Heart left ventricle (tissue), 16 donors: ENCODE results near the gene OXNAD1. TPM values are rescaled to one million over a fixed set of nuclear protein-coding genes. Genes with fewer than 3 reads are reported as not detected.

Experiments used
- ATAC-seq, 4 donors: fragments of 200-7000 bp; cut with Tn5 transposase; one replicate each; pipeline ENCODE4 v1.9.1; 2020 to 2022; ENCODE audit warnings: moderate library complexity in 4 of 4, mild to moderate bottlenecking in 3 of 4, moderate number of reproducible peaks in 1 of 4
- DNase-seq, 5 donors: peaks; one replicate each; pipeline ENCODE4 v3.0.0-alpha.2; 2020
- H3K27ac ChIP-seq, 12 donors: fragments of 200-600 bp; sonication (generic) in 4 of 12; one replicate each; pipeline versions ENCODE4 v1.5.0 to v1.8.0; 2016 to 2022; ENCODE audit warnings: mild to moderate bottlenecking in 2 of 12
- H3K27me3 ChIP-seq, 9 donors: fragments of 200-600 bp; sonication (generic) in 2 of 9; one replicate each; pipeline versions ENCODE4 v1.5.1 to v1.8.0; 2016 to 2022; ENCODE audit warnings: mild to moderate bottlenecking in 3 of 9
- H3K36me3 ChIP-seq, 9 donors: fragments of 200-600 bp; sonication (generic) in 2 of 9; one replicate each; pipeline versions ENCODE4 v1.5.0 to v1.8.0; 2018 to 2022; ENCODE audit warnings: mild to moderate bottlenecking in 2 of 9
- H3K4me1 ChIP-seq, 12 donors: fragments of 200-600 bp; sonication (generic) in 4 of 12; one replicate each; pipeline versions ENCODE4 v1.5.0 to v1.8.0; 2016 to 2022; ENCODE audit warnings: mild to moderate bottlenecking in 3 of 12
- H3K4me3 ChIP-seq, 12 donors: fragments of 200-600 bp; sonication (generic) in 4 of 12; one replicate each; pipeline versions ENCODE4 v1.5.0 to v1.8.0; 2017 to 2022; ENCODE audit warnings: mild to moderate bottlenecking in 9 of 12, moderate library complexity in 4 of 12
- H3K9me3 ChIP-seq, 12 donors: fragments of 200-600 bp; sonication (generic) in 4 of 12; one replicate each; pipeline versions ENCODE4 v1.5.0 to v1.8.0; 2016 to 2022; ENCODE audit warnings: mild to moderate bottlenecking in 1 of 12
- POLR2A ChIP-seq, 2 donors: fragments of 450-650 bp; IDR thresholded peaks; one replicate each; pipeline ENCODE4 v1.6.1; 2017; ENCODE audit warnings: antibody characterized with exemption in 2 of 2, mild to moderate bottlenecking in 2 of 2, moderate library complexity in 2 of 2
- WGBS, 4 donors: extraction: QIAGEN DNeasy Blood & Tissue Kit in 2 of 4; methylation state at CpG; one replicate each; pipeline versions ENCODE4 v1.1.5 to v1.1.7; 2013 to 2018; 5-methylcytosine and 5-hydroxymethylcytosine counted together
- intact Hi-C, 10 donors: fragments of 100-400 bp; cut with DNase I; formaldehyde crosslinking; loops; one replicate each; pipeline versions ENCODE4 v1.11.1 to v1.14.2; 2022
- polyA plus RNA-seq, 2 donors: library from polyadenylated mRNA; stranded (reverse); fragments of 200-250 nt; gene quantifications; one replicate each; pipeline ENCODE4 v1.2.3, GENCODE V29; 2013
- total RNA-seq, 9 donors: library from RNA; depleted of rRNA in 2 of 9; stranded (reverse); fragments of >200 nt in 2 of 9; fragmentation: NEBNext Ultra II Directional in 3 of 9; extraction: Animal tissue kit (Norgen Biotek cat#: 25700) in 3 of 9; gene quantifications; one replicate each; pipeline versions ENCODE4 v1.1.0 to v1.2.4, GENCODE V29; 2016 to 2023
- TF ChIP-seq, protein P1 (sequence below), 12 donors: fragments of 200-600 bp; sonication (generic) in 4 of 12; IDR thresholded peaks; one replicate each; pipeline versions ENCODE4 v1.5.0 to v1.8.0; 2018 to 2022; ENCODE audit warnings: antibody characterized with exemption in 12 of 12, mild to moderate bottlenecking in 5 of 12
- donor health status: ischemic (EF 13 %, LVEDD 7.1; RV severe dilation, severe dysfunction).
- donor health status: healthy with polysubstance abuse.
- donor health status: DM: no; HTN: yes; CAD: no.
- donor health status: DM: no; HTN: no; CAD: no.
- donor health status: ischemic (EF 25% LVEDD 6.9; RV normal size, moderate dysfunction).
- donor health status: ischemic (EF 25% LVEDD 5.7; RV mildly dilated, moderate dysfunction).
- donor health status: healthy.
- donor health status: DM: yes; HTN: yes; CAD: no.
- donor health status: ischemic (EF 35%, LVEDD 5.7; RV mildly dilated, moderate dysfunction).
- donor health status: nonischemic (EF 11% LVEDD 7.7; RV severe dilation, severe dysfunction).
- donor health status: DM: yes; HTN: yes; CAD: no.
- donor health status: PGD.
- donor health status: ischemic (EF 29% LVEDD 5.4; RV normal size, mild dysfunction).
- donor health status: nonischemic (EF 23%, LVEDD 6.1; RV moderate dilation, normal function).

The OXNAD1 gene
- total and polyA plus RNA-seq, 11 donors, result 7.3 to 26.9 (median 18.1) TPM

- ATAC-seq (peak; percentile 88 to 93 (median 92)), DNase-seq (peak in 4 of 5 donors; percentile 49 to 68 (median 54))
- intact Hi-C loops, result loop anchor here in 5 of 10 donors (2.0 to 10.0 kb wide), 5 partner anchors 84 to 264 kb away; partner anchors contain the start of gene RFTN1 (in 1 of the 5)
- 44 to 76% (median 53%) methylated on average over 1 of the region's 1 CpG for WGBS, 4 donors
- Histone ChIP-seq H3K4me1 (peaks cover 3 to 71% (median 55%) of the 10 kb centered on the region in 12 donors), H3K27me3 (no peaks in the 10 kb centered on the region), H3K36me3 (peaks cover 0 to 19% (median 4%) of the 10 kb centered on the region in 9 donors), H3K9me3 (peaks cover 0 to 8% (median 0%) of the 10 kb centered on the region in 12 donors), H3K4me3 (peak overlapping the region in 1 of 12 donors; percentile 50), H3K27ac (peak overlapping the region; percentile 20 to 88 (median 62))
- no peak for TF ChIP-seq POLR2A (IDR thresholded peaks at IDR 0.05)
- TF ChIP-seq, protein P1, sequence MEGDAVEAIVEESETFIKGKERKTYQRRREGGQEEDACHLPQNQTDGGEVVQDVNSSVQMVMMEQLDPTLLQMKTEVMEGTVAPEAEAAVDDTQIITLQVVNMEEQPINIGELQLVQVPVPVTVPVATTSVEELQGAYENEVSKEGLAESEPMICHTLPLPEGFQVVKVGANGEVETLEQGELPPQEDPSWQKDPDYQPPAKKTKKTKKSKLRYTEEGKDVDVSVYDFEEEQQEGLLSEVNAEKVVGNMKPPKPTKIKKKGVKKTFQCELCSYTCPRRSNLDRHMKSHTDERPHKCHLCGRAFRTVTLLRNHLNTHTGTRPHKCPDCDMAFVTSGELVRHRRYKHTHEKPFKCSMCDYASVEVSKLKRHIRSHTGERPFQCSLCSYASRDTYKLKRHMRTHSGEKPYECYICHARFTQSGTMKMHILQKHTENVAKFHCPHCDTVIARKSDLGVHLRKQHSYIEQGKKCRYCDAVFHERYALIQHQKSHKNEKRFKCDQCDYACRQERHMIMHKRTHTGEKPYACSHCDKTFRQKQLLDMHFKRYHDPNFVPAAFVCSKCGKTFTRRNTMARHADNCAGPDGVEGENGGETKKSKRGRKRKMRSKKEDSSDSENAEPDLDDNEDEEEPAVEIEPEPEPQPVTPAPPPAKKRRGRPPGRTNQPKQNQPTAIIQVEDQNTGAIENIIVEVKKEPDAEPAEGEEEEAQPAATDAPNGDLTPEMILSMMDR (IDR thresholded peaks at IDR 0.05), result no peak
Observed at GRCh38 chr3:16288664-16289063, 23.7 kb downstream of the OXNAD1 start.

GRCh38 chr3:16289144-16289889, 24.3 kb downstream of the OXNAD1 start:
- Histone ChIP-seq H3K27ac (peak overlapping the region; percentile 20 to 88 (median 62)), H3K36me3 (peaks cover 0 to 13% (median 0%) of the 10 kb centered on the region in 9 donors), H3K4me1 (peaks cover 3 to 71% (median 55%) of the 10 kb centered on the region in 12 donors), H3K27me3 (no peaks in the 10 kb centered on the region), H3K4me3 (peak overlapping the region in 1 of 12 donors; percentile 50), H3K9me3 (peaks cover 0 to 11% (median 0%) of the 10 kb centered on the region in 12 donors)
- 71 to 85% (median 80%) methylated on average over 2 of the region's 2 CpGs for WGBS, 4 donors
- no peak for DNase-seq
- intact Hi-C loops, result loop anchor here in 5 of 10 donors (2.0 to 10.0 kb wide), 5 partner anchors 83 to 263 kb away; partner anchors contain the start of gene RFTN1 (in 1 of the 5)
- TF ChIP-seq POLR2A (IDR thresholded peaks at IDR 0.05), result no peak
- TF ChIP-seq, protein P1 (IDR thresholded peaks at IDR 0.05), result no peak
- ATAC-seq, result peak; percentile 38 to 53 (median 44)

GRCh38 chr3:16290007-16290826, 25.2 kb downstream of the OXNAD1 start:
- WGBS, 4 donors, result 59 to 69% (median 62%) methylated on average over 3 of the region's 3 CpGs
- TF ChIP-seq POLR2A (IDR thresholded peaks at IDR 0.05), result no peak
- TF ChIP-seq, protein P1 (IDR thresholded peaks at IDR 0.05), result peak; percentile 49 to 92 (median 86)
- ATAC-seq (peak in 1 of 4 donors; percentile 30), DNase-seq (peak in 4 of 5 donors; percentile 32 to 51 (median 42))
- H3K4me1 ChIP-seq, result peaks cover 3 to 75% (median 53%) of the 10 kb centered on the region in 12 donors
- H3K36me3 ChIP-seq, result peaks cover 0 to 17% (median 5%) of the 10 kb centered on the region in 9 donors
- peak overlapping the region in 1 of 12 donors; percentile 2 for H3K4me3 ChIP-seq
- no peaks in the 10 kb centered on the region for H3K27me3 ChIP-seq
- peaks cover 0 to 11% (median 0%) of the 10 kb centered on the region in 12 donors for H3K9me3 ChIP-seq
- intact Hi-C loops, result loop anchor here (1.0 to 10.0 kb wide), 6 partner anchors 225 to 261 kb away; partner anchors contain the start of gene RFTN1 (in 2 of the 10)
- H3K27ac ChIP-seq, result peak overlapping the region in 10 of 12 donors; percentile 12 to 88 (median 62)
